ENCODE data around the gene ARID1B. TPM values are rescaled to one million over a fixed set of nuclear protein-coding genes. Genes with fewer than 3 reads are reported as not detected.

The ARID1B gene
- total RNA-seq, 1 experiment from 2014 or later = 86.3 TPM

DNA sequence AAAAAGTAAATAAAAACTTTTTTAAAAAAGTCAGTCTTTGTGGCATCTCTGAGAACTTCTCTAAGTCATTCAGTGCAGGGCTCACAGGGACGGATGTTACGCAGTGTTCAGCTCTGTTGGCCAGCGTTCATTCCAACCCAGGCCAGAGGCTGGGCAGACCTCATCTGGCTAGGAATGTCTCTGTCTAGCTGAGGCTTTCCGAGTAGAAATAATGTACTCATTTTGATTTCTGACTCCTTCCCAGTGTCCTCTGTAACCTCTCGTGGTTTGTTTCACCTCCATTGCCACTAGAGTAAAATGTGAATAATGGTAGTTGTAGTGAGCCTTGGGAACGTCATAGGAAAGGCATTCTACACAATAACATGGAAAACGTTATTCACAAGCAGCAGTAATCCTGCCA lies 411.0 kb downstream of the ARID1B start:
- H3K27ac ChIP-seq (ENCODE audit: low read depth, low read length, poor library complexity, severe bottlenecking) = no peak overlapping the region
- TF ChIP-seq, protein P1, sequence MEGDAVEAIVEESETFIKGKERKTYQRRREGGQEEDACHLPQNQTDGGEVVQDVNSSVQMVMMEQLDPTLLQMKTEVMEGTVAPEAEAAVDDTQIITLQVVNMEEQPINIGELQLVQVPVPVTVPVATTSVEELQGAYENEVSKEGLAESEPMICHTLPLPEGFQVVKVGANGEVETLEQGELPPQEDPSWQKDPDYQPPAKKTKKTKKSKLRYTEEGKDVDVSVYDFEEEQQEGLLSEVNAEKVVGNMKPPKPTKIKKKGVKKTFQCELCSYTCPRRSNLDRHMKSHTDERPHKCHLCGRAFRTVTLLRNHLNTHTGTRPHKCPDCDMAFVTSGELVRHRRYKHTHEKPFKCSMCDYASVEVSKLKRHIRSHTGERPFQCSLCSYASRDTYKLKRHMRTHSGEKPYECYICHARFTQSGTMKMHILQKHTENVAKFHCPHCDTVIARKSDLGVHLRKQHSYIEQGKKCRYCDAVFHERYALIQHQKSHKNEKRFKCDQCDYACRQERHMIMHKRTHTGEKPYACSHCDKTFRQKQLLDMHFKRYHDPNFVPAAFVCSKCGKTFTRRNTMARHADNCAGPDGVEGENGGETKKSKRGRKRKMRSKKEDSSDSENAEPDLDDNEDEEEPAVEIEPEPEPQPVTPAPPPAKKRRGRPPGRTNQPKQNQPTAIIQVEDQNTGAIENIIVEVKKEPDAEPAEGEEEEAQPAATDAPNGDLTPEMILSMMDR (conservative IDR thresholded peaks at IDR 0.05; ENCODE audit: low read depth, low read length) = no peak
- TF ChIP-seq EZH2 (IDR thresholded peaks at IDR 0.05; ENCODE audit: borderline replicate concordance, low read depth, low read length, poor library complexity, severe bottlenecking) = no peak
- intact Hi-C loops (cut with micrococcal nuclease; ENCODE audit: unreplicated experiment) = loop anchor here (10.0 kb wide), 1 partner anchor 413 kb away; the partner anchor contains the start of gene ARID1B
- peaks cover 11% of the 10 kb centered on the region for H3K36me3 ChIP-seq (ENCODE audit: insufficient read depth, low read length, poor library complexity, severe bottlenecking)
- no peaks in the 10 kb centered on the region for H3K27me3 ChIP-seq (replicated peaks; ENCODE audit: insufficient read depth, low read depth, low read length, poor library complexity)
- DNase-seq (ENCODE audit: low spot score) = no peak
- no peak overlapping the region for H3K4me3 ChIP-seq (ENCODE audit: low read depth, low read length, poor library complexity, severe bottlenecking)
- CTCF ChIA-PET = interaction anchor here (0.6 kb wide), 1 partner anchor 107 kb away, joined by 3 read pairs; no protein-coding TSS in a partner anchor
- BruUV-seq (replicated peaks) = no TSS peak
- no peaks in the 10 kb centered on the region for H3K4me1 ChIP-seq (ENCODE audit: insufficient read depth, low read length, poor library complexity, severe bottlenecking)
- POLR2A ChIA-PET (ENCODE audit: low non-redundant PET) = interaction anchor here (0.6 kb wide), 1 partner anchor 88 kb away, joined by 11 read pairs; no protein-coding TSS in a partner anchor
- no peaks in the 10 kb centered on the region for H3K9me3 ChIP-seq (ENCODE audit: low read depth, low read length, poor library complexity, severe bottlenecking)

DNA sequence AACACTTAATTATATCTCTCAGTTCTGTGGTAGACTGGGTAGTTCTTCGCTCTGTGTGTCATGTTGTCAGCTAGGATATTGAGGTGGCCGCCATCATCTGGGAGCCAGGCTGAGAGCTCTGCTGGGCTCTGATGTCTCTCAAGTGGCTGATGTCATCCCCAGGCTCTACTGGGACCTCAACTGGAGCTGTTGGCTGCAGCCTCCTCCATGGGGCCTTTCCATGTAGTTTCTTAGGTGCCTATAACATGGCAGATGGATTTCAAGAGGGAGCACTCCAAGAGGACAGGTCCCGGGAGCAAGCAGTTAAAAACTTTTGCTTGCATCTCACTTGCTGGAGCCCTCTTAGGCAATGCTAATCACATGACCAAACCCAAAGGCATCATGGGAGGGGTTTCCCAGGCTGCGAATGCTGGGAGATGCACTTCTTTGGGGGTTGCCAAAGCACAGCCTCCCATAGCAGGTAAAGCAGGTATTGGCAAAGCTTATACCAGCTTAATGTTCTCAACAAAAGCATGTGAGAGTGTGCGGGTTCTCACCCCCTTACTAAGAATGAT lies 416.3 kb downstream of the ARID1B start:
- TF ChIP-seq EZH2 (IDR thresholded peaks at IDR 0.05; ENCODE audit: borderline replicate concordance, low read depth, low read length, poor library complexity, severe bottlenecking) = no peak
- TF ChIP-seq, protein P1 (conservative IDR thresholded peaks at IDR 0.05; ENCODE audit: low read depth, low read length) = no peak
- ChIA-PET CTCF (no interaction called here), POLR2A (ENCODE audit: low non-redundant PET) (no interaction called here)
- no peak overlapping the region for H3K27ac ChIP-seq (ENCODE audit: low read depth, low read length, poor library complexity, severe bottlenecking)
- no peak for DNase-seq (ENCODE audit: low spot score)
- intact Hi-C loops (cut with micrococcal nuclease; ENCODE audit: unreplicated experiment) = no loop called here
- BruUV-seq (replicated peaks) = no TSS peak
- H3K9me3 ChIP-seq (ENCODE audit: low read depth, low read length, poor library complexity, severe bottlenecking) = no peaks in the 10 kb centered on the region
- H3K4me3 ChIP-seq (ENCODE audit: low read depth, low read length, poor library complexity, severe bottlenecking) = no peak overlapping the region
- peaks cover 29% of the 10 kb centered on the region for H3K36me3 ChIP-seq (ENCODE audit: insufficient read depth, low read length, poor library complexity, severe bottlenecking)
- H3K27me3 ChIP-seq (replicated peaks; ENCODE audit: insufficient read depth, low read depth, low read length, poor library complexity) = no peaks in the 10 kb centered on the region
- H3K4me1 ChIP-seq (ENCODE audit: insufficient read depth, low read length, poor library complexity, severe bottlenecking) = no peaks in the 10 kb centered on the region

GRCh38 chr6:157194110-157194509 lies 416.9 kb downstream of the ARID1B start:
- ChIA-PET CTCF (no interaction called here), POLR2A (ENCODE audit: low non-redundant PET) (no interaction called here)
- DNase-seq (ENCODE audit: low spot score) = no peak
- no peak overlapping the region for H3K4me3 ChIP-seq (ENCODE audit: low read depth, low read length, poor library complexity, severe bottlenecking)
- intact Hi-C loops (cut with micrococcal nuclease; ENCODE audit: unreplicated experiment) = no loop called here
- H3K27me3 ChIP-seq (replicated peaks; ENCODE audit: insufficient read depth, low read depth, low read length, poor library complexity) = no peaks in the 10 kb centered on the region
- TF ChIP-seq EZH2 (IDR thresholded peaks at IDR 0.05; ENCODE audit: borderline replicate concordance, low read depth, low read length, poor library complexity, severe bottlenecking) = no peak
- TF ChIP-seq, protein P1 (conservative IDR thresholded peaks at IDR 0.05; ENCODE audit: low read depth, low read length) = no peak
- BruUV-seq (replicated peaks) = no TSS peak
- H3K36me3 ChIP-seq (ENCODE audit: insufficient read depth, low read length, poor library complexity, severe bottlenecking) = peaks cover 29% of the 10 kb centered on the region
- H3K27ac ChIP-seq (ENCODE audit: low read depth, low read length, poor library complexity, severe bottlenecking) = no peak overlapping the region
- H3K9me3 ChIP-seq (ENCODE audit: low read depth, low read length, poor library complexity, severe bottlenecking) = no peaks in the 10 kb centered on the region
- H3K4me1 ChIP-seq (ENCODE audit: insufficient read depth, low read length, poor library complexity, severe bottlenecking) = no peaks in the 10 kb centered on the region
